Activated CD4-positive, alpha-beta T cell treated with anti-CD3 and anti-CD28 coated beads, Interleukin-2, amount 50 U/mL, for 48 hours (primary cell): ENCODE measurements around the gene DAG1.

Experiments
- DNase-seq, 2 experiments: peaks; one replicate each; pipeline ENCODE4 v3.0.0-alpha.2; 2020

DAG1 gene

DNA sequence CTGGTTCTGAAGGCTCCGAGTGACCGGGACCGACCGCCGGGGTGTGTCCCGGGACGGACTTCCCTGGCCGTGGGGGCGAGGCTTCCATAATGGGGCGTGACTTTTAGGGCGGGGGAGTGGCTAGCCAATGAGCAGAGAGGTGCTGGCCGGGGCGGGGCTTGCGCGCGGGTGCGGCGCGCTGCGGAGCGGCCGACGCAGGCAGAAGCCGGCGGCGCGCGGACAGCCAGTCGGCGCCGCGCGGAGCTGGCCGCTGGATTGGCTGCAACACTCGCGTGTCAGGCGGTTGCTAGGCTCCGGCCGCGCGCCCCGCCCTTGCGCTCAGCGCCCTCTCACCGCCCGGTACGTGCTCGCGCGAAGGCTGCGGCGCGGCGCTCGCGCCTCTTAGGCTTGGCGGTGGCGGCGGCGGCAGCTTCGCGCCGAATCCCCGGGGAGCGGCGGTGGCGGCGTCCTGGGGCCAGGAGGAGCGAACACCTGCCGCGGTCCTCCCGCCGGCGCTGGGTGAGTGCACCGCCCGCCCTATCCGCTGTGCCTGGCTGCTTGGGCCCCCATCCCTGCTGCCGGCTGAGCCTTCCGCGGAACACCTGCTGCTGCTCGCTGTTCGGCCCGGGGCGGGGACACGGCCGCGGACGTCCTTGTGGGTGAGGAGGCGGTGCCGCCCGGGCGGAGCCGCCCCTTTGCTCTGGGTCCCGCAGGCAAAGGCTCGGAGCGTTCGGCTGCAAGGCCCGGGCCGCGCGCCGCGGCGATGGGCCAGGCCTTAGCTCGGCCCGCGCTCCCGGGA lies at the start of gene DAG1:
Gene DAG1 (plus strand): TSS at position 332 of the 778 bp plus-strand sequence. CDS start 40,268 bp downstream, outside the sequence.
- DNase-seq, result peak; percentile 99

DNA sequence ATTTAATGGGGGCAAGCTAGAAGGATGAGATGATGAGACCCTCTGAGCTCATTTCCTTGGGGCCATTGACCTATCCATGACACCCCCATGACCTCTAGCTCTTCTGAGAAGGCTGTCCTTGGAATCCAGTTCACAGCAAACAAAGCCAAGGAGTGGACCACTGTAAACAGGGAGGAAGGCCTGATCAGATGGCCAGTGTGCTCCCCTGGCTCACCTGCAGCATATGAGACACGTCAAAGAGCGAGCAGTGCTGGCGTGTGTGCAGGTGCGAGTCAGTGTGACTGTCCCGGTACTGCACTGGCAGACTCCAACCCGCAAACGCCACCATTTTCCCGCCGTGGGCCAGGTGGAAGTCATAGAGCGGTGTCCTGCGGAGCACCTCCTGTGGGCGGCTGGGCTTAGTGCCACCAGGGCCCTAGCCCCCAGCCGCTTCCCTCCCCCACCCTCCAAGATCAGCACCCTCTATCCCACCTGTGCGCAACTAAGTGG lies 48.1 kb upstream of the DAG1 start:
- DNase-seq, result no peak

DNA sequence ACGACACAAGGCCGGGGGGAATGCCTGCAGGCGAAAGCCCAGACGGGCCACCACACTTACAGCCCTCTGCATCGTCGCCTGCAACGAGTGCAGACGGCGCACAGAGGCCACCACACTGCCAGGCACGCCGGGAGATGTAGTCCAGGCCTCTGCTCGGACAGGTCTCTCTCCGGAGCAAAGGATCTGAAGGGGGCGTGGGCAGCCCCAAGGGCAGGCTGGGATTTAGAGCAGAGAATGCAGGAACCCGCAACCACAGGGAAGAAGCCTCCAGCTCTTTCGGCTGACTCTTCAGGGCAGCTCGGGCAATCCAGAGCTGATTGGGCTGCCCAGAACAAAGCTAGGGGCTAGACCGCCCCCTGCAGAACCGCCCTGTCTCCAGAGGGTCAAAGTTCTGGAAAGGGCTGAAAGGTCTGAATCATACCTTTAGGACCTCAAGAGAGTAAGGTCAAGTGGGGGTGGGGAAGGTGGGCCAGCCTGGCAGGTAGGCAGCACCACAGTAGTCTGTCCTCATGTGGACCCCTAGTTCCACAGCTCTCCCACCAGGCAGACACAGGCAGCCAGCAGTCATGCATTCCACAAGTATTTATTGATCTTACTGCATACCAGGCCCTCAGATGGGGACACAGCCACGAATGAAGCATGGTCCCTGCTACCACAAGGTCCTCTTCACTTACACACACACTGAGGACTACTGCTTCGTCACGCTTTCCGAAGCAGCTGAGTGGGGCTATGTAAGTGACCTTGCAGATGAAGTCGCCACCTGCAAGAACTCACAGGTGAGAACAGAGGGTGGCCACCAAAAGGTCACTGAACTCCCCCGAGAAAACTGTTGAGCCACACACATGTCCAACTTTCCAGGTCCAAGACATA lies 47.5 kb upstream of the DAG1 start, which contains the start of gene AMT:
Gene AMT (minus strand): TSS at position 95 of the 870 bp plus-strand sequence. CDS start 23 bp downstream, at position 72.
- no peak for DNase-seq

DNA sequence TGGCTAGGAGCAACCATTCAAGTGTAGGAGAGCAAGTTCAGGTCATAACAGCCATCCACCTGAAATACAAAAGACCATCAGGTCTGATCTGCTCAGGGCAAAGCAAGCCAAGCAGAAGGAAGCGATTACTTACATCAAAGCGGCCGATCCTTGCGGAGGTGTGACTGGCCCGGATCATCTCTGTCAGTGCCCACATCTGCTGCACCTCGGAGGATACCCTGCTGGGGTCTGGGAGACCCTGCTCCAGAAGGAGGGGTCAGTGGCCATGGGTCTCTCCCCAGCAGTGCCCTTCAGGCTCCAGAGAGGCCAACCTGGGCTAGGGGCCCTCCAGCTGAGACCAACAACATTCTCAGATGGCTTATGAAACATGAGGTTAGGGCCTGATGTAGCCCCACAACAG lies 45.3 kb upstream of the DAG1 start:
- no peak for DNase-seq

DNA sequence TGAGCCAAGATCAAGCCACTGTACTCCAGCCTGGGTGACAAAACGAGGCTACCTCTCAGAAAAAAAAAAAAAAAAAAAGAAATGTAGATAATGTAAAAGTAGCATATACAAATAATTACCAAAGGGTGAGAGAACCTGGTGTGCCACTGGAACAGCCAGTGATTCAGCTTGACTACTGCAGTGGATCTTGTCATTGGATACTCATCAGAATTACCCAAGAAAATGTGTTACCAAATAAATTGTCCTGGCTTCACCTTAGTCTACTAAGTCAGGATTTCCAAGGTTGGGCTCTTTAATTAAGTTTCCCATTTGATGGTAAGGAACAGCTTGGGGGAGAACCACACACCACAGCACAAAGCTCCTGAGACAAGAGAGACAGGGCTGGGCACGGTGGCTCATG lies 42.5 kb upstream of the DAG1 start:
- no peak for DNase-seq

DNA sequence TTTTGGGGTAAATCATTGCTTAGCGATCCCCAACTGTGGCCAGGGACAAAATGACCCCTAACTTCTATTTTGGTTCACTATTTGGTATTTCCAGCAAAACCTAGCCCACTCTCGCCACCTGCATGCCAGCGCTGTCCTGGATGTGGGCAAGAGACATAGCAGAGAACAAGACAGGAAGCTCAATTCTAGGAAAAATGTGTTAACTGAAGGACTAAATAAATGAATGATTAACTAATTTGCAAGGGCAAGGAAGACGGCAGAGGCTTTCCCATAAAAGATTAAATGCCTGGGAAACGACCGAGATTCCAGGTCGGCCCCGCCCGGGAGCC lies 41.4 kb upstream of the DAG1 start:
- DNase-seq, result no peak

DNA sequence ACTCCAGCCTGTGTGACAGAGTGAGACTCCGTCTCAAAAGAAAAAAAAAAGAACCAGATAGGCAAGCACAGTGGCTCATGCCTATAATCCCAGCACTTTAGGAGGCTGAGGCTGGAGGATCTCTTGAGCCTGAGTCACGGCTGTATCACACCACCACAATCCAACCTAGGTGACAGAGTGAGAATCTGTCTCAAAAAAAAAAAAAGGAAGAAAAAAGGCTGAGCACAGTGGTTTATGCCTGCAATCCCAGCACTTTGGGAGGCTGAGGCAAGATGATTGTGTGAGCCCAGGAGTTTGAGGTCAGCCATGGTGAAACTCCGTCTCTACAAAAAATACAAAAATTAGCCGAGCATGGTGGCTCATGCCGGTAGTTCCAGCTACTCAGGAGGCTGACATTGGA lies 35.3 kb upstream of the DAG1 start:
- no peak for DNase-seq

DNA sequence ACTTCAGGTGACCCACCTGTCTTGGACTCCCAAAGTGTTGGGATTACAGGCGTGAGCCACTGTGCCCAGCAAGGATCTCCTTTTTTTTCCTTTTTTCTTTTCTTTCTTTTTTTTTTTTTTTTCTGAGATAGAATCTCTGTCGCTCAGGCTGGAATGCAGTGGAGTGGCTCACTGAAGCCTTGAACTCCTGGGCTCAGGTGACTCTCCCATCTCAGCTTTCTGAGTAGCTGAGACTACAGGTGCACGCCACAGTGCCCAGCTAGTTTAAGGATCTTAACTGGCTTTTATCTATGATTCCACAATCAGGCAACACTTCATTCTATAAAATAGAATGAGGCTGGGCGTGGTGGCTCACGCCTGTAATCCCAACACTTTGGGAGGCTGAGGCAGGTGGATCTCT lies 24.7 kb upstream of the DAG1 start:
- DNase-seq, result no peak

DNA sequence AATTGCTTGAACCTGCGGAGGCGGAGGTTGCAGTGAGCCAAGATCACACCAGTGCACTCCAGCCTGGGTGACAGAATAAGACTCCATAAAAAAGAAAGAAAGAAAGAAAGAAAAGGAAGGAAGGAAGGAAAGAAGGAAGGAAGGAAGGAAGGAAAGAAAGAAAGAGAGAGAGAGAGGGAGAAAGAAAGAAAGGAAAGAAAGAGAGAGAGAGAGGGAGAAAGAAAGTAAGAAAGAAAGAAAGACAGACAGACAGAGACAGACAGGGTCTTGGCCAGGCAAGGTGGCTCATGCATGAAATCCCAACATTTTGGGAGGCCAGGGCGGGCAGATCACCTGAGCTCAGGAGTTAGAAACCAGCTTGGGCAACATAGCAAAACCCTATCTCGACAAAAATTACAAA lies 16.4 kb upstream of the DAG1 start:
- no peak for DNase-seq

DNA sequence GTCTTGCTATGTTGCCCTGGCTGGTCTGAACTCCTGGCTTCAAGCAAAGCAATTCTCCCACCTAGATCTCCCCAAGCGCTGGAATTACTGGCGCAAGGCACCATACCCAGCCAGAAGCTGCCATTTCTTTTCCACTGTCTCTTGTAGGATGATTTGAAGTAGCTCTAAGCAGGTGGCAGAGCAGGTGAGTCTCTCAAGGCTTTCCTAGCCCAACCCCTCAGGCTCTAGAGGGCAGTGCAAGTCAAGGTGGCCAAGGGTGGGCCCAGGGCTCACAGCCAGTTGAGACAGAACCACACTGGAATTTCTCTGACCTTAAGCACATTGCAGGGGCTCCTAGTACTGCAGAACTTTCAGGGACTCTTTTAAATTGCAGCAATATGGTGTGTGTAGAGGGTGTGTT lies 15.6 kb upstream of the DAG1 start:
- DNase-seq, result no peak

DNA sequence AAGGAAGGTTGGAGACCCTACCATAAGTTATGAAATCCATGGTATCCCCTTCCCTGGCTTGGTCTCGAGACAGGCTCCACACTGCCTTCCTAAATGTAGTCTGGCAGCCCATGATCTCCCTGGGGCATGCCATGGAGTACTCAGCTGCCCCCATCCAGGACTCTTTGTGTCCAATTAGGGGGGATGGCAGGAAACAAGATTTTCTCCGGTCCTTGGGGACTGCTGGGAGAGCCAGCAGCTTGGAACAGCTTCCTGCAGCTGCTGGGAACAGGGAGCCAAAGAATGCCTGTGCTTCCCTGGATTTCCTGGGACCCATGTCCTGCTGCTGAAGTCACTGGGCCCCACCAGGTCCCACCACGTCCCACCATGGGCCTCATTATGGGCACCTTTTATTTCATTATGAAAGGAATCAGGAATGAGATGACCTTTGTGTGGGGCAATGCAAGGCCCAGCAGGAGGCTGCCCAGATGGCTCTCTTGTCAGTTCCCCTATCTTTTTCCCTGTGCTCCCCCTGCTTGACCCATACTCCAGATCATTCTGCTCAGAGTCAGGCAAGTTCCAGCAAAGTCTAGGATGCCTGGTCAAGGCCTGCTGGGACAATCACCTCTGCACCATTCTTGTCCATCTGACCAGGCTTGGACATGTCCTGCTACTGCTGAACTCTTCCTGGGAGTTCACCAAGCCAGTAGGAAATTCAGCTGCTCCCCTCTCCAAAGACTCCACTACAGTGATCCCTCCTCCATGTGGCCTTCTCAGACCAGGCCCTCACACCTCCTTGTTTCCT lies 15.0 kb upstream of the DAG1 start:
- DNase-seq, result no peak

DNA sequence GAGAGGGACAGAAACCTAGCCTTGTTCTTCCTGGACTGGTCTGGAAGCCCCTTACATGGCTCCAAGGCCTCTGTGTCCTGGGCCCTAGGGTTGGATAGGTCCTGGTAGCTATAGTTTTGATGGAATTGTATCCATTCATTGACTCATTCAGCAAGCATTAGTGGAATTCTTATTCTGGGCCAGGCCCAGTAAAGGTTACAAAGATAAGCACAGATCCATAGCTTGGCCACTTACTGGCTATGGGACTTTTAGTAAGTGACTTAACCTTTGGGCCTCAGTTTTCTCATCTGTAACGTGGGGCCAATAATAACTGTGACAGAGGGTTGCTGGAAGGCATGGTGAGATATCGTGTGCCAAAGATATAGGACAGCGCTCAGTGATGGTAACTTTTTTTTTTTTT lies 13.6 kb upstream of the DAG1 start:
- no peak for DNase-seq

DNA sequence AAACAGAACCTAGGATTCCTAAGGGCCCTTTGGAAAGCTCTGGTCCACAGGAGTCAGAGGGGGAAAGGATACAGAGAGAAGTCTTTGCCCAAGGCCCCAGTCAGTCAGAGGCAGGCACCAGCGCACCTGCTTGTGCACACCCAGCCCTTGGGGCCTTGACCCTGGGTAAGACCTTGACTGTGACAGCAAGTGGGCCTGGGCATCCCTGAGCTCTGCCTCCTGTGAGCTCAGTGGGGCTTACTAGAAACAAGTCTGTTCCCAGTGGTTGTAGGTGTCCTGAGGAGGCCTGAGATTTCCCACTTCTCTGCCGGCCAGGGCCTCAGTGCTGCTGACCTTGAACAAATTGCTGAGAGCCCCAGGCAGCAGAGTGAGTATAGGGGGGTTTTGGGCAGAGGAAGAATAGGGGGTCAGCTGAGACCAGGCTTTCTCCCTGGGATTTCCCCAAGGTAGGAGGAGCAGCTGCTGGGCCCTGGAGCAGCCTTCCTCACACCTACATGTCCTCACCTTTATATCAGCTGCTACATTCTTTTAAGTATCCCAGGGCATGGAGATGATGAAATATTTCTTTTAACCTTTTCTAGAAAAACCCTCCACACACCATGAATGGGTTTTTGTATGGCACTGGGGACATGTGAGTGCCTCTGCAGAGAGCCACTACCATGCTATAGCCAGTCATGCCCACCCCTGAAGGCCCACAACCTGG lies 9.7 kb upstream of the DAG1 start:
- DNase-seq, result no peak

DNA sequence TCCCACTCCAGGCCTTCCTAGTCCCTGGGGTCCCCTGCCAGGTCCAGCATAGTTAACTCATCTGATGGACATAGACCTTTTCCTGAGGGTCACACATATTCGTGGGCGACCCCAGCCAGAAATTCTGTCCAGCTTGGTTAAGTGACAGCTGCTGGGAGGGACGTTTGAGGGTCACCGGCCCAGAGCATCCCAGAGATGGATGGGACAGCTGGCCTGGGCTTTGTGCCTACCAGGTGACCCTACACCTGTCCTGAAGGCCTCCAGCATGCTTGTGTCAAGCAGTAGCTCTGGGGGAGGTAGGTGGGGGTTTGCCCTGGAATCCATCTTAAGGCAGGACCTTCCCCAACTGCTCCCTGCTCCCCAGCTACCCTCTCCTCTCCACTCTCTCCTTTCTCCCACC lies 9.1 kb upstream of the DAG1 start:
- DNase-seq, result no peak

DNA sequence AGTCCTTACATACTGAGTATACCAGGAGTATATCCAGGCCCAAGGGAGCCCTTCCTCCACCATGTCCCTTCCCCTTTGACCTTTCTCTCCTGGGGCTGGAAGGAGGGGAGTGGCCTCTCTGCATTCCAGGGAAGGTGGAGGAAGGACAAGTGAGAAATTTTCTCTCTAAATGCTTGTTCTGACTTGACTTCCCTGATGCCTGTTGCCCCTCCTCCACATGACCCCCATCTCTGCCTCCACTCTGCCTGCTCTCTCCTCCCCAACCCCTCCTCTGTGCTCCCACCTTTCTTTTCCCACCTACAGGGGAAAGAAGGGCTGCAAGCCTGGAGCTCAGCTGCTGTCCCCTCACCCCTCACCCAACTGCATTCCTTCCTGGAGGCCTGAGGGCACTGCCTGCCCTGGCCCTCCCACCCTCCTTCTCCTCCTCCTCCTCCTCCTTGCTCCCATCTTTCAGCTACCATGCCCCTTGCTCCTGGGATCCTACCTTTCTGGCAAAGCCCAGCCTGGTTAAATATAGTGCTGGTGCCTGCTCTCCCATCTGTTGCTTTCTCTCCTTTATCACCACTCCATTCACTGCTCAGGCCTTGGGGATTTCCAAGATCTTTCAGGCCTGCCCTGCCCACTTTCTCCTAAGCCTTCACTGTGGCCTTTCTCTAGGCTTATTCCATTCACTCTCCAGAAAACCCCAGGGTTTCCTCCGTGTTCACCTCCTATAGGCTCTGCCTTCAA lies 8.5 kb upstream of the DAG1 start:
- no peak for DNase-seq

DNA sequence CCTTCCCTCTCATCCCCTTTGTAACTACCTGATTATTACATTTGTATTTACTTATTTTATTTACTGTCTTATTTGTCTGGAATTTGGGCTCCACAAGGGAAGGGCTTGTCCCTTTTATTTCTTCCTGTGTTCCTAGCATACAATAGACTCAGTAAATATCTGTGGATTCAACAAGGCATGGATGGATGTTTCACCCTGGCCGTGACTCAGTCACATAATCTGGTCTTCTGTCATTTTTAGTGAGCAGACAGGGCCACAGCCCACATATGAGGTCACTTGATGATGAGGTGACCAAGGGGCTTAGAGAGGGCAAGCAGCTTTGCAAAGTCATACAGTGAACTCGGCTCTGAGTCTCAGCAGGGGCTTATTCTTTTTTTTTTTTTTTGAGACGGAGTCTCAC lies 7.8 kb upstream of the DAG1 start:
- DNase-seq, result no peak

DNA sequence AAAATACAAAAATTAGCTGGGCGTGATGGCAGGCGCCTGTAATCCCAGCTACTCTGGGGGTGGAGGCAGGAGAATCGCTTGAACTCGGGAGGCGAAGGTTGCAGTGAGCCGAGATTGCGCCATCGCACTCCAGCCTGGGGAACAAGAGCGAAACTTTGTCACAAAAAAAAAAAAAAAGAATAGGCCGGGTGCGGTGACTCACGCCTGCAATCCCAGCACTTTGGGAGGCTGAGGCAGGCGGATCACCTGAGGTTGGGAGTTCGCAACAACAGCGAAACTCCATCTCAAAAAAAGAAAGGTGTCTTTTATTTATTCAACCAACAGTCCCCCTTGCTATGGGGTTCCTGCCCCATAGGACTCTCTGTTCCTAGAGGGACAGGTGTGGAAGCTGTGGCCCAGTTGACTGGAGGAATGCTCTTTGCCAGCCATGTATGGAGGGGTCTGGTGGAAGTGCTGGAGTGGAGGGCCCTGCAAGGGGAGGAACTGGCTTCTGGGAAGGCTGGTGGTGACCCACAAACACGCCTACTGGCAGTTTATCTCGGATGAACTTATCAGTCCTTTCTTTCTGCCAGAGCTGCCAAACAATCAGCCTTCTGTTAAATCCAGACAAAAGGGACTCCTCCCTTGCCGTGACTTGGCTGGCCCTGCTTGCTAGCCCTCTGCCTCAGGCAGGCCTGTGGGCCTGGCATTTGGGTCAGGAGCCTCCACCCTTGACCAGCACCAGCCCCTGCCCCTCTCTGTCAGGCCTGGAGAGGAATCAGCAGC lies 4.6 kb upstream of the DAG1 start:
- DNase-seq, result no peak

DNA sequence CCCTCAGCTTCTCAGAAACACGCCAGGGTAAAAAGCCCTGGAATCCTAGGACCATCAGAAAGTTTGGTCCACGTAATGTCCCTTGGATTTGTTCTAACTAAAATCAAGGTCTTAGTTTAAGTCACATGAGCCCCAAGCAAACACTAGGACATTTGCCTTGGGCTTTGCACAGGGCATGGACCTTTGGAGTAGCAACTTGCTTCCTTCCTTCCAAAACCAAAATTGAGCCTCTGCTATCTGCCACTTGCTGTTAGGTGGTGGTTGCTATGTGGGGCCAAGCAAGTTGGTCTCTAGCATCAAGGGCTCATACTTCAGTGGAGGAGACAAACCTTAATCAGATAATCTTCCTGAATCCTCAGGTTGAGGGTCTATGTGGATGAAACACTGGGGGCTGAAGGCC lies 4.0 kb upstream of the DAG1 start:
- no peak for DNase-seq

DNA sequence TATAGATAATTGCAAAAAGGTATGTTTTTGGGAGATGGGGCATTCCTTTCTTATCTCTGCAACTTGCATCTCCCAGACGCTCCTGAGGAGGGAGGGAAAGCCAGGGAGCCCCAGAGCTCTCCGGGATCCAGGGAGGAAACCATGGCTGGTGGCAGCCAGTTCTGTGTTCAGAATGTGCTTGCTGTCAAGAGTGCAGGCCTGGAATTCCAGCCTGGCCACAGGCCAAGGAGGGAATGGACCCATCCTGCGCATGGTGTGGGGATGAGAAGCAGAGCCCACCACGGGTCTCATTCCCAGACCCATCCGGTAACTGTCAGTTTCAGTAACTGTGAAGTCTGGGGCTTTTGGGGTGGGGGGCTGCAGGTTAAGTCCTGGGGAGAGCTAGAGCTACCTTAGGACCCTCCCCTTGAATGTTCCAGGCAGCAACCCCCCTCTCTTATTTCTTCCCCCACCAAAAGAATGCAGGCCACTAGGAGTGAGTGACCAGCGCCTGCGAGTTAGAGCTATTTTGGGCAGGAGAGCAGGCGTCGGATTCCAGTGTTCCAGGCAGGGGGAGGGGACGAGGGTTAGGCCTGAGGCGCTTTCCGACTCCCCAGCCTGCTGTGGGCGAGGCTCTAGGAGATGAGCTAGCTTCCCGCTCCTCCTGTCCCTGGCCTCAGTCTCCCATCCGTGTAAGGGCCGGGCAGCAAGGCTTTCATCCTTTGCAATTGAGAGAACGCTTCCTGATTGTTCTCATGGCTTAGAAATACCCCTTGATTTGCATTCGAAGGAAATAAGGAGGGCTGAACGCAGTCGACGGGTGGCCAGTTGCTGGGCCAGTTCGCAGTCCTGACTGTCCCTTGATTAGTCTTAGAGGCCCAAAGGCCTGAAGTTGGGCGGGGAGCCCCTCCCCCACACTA lies 781 bp upstream of the DAG1 start:
- no peak for DNase-seq
